Peyer's patch (tissue), 4 donors: ENCODE results near the gene ING3. TPM values are rescaled to one million over a fixed set of nuclear protein-coding genes. Genes with fewer than 3 reads are reported as not detected.

Experiments used
- DNase-seq, 3 donors: peaks; one replicate each; pipeline ENCODE4 v3.0.0-alpha.2; 2017 to 2019
- H3K27ac ChIP-seq, 4 donors: fragments of 200-600 bp; sonication (generic); one replicate each; pipeline ENCODE4 v1.5.1; 2016 to 2019
- H3K27me3 ChIP-seq, 2 donors: fragments of 200-600 bp; sonication (generic); one replicate each; pipeline ENCODE4 v1.5.1; 2019
- H3K36me3 ChIP-seq, 3 donors: fragments of 200-600 bp; sonication (generic); one replicate each; pipeline ENCODE4 v1.5.1; 2016 to 2019
- H3K4me1 ChIP-seq, 4 donors: fragments of 200-600 bp; sonication (generic); one replicate each; pipeline ENCODE4 v1.5.1; 2016 to 2019
- H3K4me3 ChIP-seq, 4 donors: fragments of 200-600 bp; sonication (generic); 1 replicate in 3 of 4; 2 replicates in 1 of 4; pipeline ENCODE4 v1.5.1; 2016 to 2019; ENCODE audit warnings: mild to moderate bottlenecking in 1 of 4
- H3K9me3 ChIP-seq, 4 donors: fragments of 200-600 bp; sonication (generic); one replicate each; pipeline ENCODE4 v1.5.1; 2016 to 2019; ENCODE audit warnings: mild to moderate bottlenecking in 1 of 4
- CTCF ChIP-seq, 6 experiments: fragments of 450-650 bp in 4 of 6; fragments of 200-600 bp in 2 of 6; sonication (generic) in 1 of 6; IDR thresholded peaks; one replicate each; pipeline ENCODE4 v1.5.1; 2017 to 2019; ENCODE audit warnings: antibody characterized with exemption in 6 of 6, mild to moderate bottlenecking in 3 of 6, moderate library complexity in 1 of 6
- POLR2A ChIP-seq, 2 donors: fragments of 450-650 bp; IDR thresholded peaks; one replicate each; pipeline ENCODE4 v1.5.1; 2017; ENCODE audit warnings: antibody characterized with exemption in 2 of 2, mild to moderate bottlenecking in 2 of 2, moderate library complexity in 2 of 2
- total RNA-seq, 4 donors: library from RNA; depleted of rRNA; stranded (reverse); fragments of >200 nt; gene quantifications; one replicate each; pipeline ENCODE4 v1.1.0, GENCODE V29; 2016

The ING3 gene
- total RNA-seq, 4 donors from 2014 or later: 17.9 to 24.8 (median 22.7) TPM

- no peaks in the 10 kb centered on the region for H3K9me3 ChIP-seq
- H3K4me1 ChIP-seq: peaks cover 0 to 13% (median 2%) of the 10 kb centered on the region in 4 donors
- H3K27me3 ChIP-seq: no peaks in the 10 kb centered on the region
- H3K36me3 ChIP-seq: no peaks in the 10 kb centered on the region
- no peak for TF ChIP-seq CTCF (IDR thresholded peaks at IDR 0.05)
- no peak for TF ChIP-seq POLR2A (IDR thresholded peaks at IDR 0.05)
- no peak for DNase-seq
- peak overlapping the region in 1 of 4 donors; percentile 46 for H3K4me3 ChIP-seq
- H3K27ac ChIP-seq: peak overlapping the region in 2 of 4 donors; percentile 81
Measured at GRCh38 chr7:120987280-120987679, 36.7 kb downstream of the ING3 start.

GRCh38 chr7:120987683-120988590, 37.4 kb downstream of the ING3 start:
- H3K27ac ChIP-seq: peak overlapping the region; percentile 4 to 81 (median 63)
- H3K27me3 ChIP-seq: no peaks in the 10 kb centered on the region
- TF ChIP-seq POLR2A (IDR thresholded peaks at IDR 0.05) (no peak), CTCF (IDR thresholded peaks at IDR 0.05) (peak; percentile 50 to 89 (median 78))
- DNase-seq: peak; percentile 82 to 94 (median 87)
- no peaks in the 10 kb centered on the region for H3K9me3 ChIP-seq
- peaks cover 0 to 13% (median 2%) of the 10 kb centered on the region in 4 donors for H3K4me1 ChIP-seq
- H3K4me3 ChIP-seq: peak overlapping the region; percentile 24 to 52 (median 42)
- H3K36me3 ChIP-seq: no peaks in the 10 kb centered on the region

- Histone ChIP-seq H3K9me3 (no peaks in the 10 kb centered on the region), H3K4me3 (peak within 1 kb of the TSS; percentile 24 to 52 (median 42)), H3K4me1 (peaks cover 0 to 13% (median 2%) of the 10 kb centered on the region in 4 donors), H3K36me3 (no peaks in the 10 kb centered on the region), H3K27ac (peak within 1 kb of the TSS; percentile 45 to 81 (median 68)), H3K27me3 (no peaks in the 10 kb centered on the region)
- no peak for TF ChIP-seq CTCF (IDR thresholded peaks at IDR 0.05)
- no peak for TF ChIP-seq POLR2A (IDR thresholded peaks at IDR 0.05)
- peak; percentile 56 to 75 (median 72) for DNase-seq
Measured at GRCh38 chr7:120988591-120989256, 38.1 kb downstream of the ING3 start, which contains the start of gene CPED1. TSS of gene CPED1 (plus strand) at chr7:120988711. CDS start at chr7:120989622, 911 bp downstream.

GRCh38 chr7:120989257-120990220, 39.0 kb downstream of the ING3 start:
- Histone ChIP-seq H3K9me3 (no peaks in the 10 kb centered on the region), H3K36me3 (no peaks in the 10 kb centered on the region), H3K27me3 (no peaks in the 10 kb centered on the region), H3K4me3 (peak overlapping the region; percentile 24 to 52 (median 42)), H3K27ac (peak overlapping the region; percentile 45 to 81 (median 68)), H3K4me1 (peaks cover 0 to 13% (median 2%) of the 10 kb centered on the region in 4 donors)
- TF ChIP-seq CTCF (IDR thresholded peaks at IDR 0.05) (no peak), POLR2A (IDR thresholded peaks at IDR 0.05) (no peak)
- no peak for DNase-seq
